HepG2 (cell line): ENCODE results near the gene SLC9A5. TPM values are rescaled to one million over a fixed set of nuclear protein-coding genes. Genes with fewer than 3 reads are reported as not detected.

Experiments used
- FIP1L1 ChIP-seq: fragments of 200-400 bp; formaldehyde crosslinking; IDR thresholded peaks from 2 replicates; pipeline ENCODE4 v1.6.1; 2018; ENCODE audit warnings: low read depth, mild to moderate bottlenecking, low read length, moderate library complexity, borderline replicate concordance; ENCODE audit not compliant: insufficient read depth
- HIC2 ChIP-seq: sonication (generic); formaldehyde crosslinking; IDR thresholded peaks from 2 replicates; pipeline ENCODE4 v1.9.0; 2022; ENCODE audit warnings: low read depth, missing genetic modification reagents
- HNRNPLL ChIP-seq: fragments of 200-400 bp; formaldehyde crosslinking; IDR thresholded peaks from 2 replicates; pipeline ENCODE4 v1.6.1; 2017; ENCODE audit warnings: mild to moderate bottlenecking, low read depth, low read length; ENCODE audit not compliant: poor library complexity, severe bottlenecking
- IRF9 ChIP-seq: sonication (generic); formaldehyde crosslinking; IDR thresholded peaks from 2 replicates; pipeline ENCODE4 v1.8.0; 2022; ENCODE audit warnings: missing genetic modification reagents, mild to moderate bottlenecking, borderline replicate concordance
- KDM2A ChIP-seq: sonication (generic); formaldehyde crosslinking; IDR thresholded peaks from 2 replicates; pipeline ENCODE4 v1.4.0; 2020; ENCODE audit warnings: low read depth, missing genetic modification reagents, borderline replicate concordance
- LCORL ChIP-seq, 2 experiments: fragments of 450-650 bp in 1 of 2; sonication (generic) in 1 of 2; formaldehyde crosslinking in 1 of 2; IDR thresholded peaks; 2 replicates each; pipeline versions ENCODE4 v1.5.0 to v1.6.1; 2017 to 2020; ENCODE audit warnings: antibody characterized with exemption in 1 of 2, missing genetic modification reagents in 1 of 2
- NFE2L1 ChIP-seq: sonication (generic); formaldehyde crosslinking; IDR thresholded peaks from 2 replicates; pipeline ENCODE4 v1.4.0; 2020; ENCODE audit warnings: missing genetic modification reagents, mild to moderate bottlenecking, borderline replicate concordance
- NFE2L2 ChIP-seq: fragments of 150-350 bp; IDR thresholded peaks from 2 replicates; pipeline ENCODE4 v1.6.1; 2014; ENCODE audit warnings: low read length
- PAWR ChIP-seq: sonication (generic); formaldehyde crosslinking; IDR thresholded peaks from 2 replicates; pipeline ENCODE4 v1.4.0; 2020; ENCODE audit warnings: missing genetic modification reagents, mild to moderate bottlenecking, borderline replicate concordance
- RFXAP ChIP-seq: sonication (generic); formaldehyde crosslinking; IDR thresholded peaks from 2 replicates; pipeline ENCODE4 v1.4.0; 2020; ENCODE audit warnings: missing genetic modification reagents, borderline replicate concordance
- SP1 ChIP-seq, 2 experiments: fragments of 450-650 bp in 1 of 2; sonication (generic) in 1 of 2; formaldehyde crosslinking in 1 of 2; IDR thresholded peaks; 2 replicates each; pipeline versions ENCODE4 v1.4.0 to v1.6.1; 2016 to 2020; ENCODE audit warnings: missing genetic modification reagents in 1 of 2
- TCF7 ChIP-seq: sonication (generic); IDR thresholded peaks from 2 replicates; pipeline ENCODE4 v1.6.1; 2016; ENCODE audit warnings: antibody characterized with exemption, low read depth
- THAP9 ChIP-seq: sonication (generic); formaldehyde crosslinking; IDR thresholded peaks from 2 replicates; pipeline ENCODE4; 2020; ENCODE audit warnings: missing genetic modification reagents, mild to moderate bottlenecking, borderline replicate concordance
- ZBTB39 ChIP-seq: sonication (generic); formaldehyde crosslinking; IDR thresholded peaks from 2 replicates; pipeline ENCODE4 v1.5.0; 2020; ENCODE audit warnings: missing genetic modification reagents
- ZBTB42 ChIP-seq: sonication (generic); formaldehyde crosslinking; IDR thresholded peaks from 2 replicates; pipeline ENCODE4 v1.5.0; 2020; ENCODE audit warnings: mild to moderate bottlenecking, missing genetic modification reagents
- ZFX ChIP-seq: sonication (generic); formaldehyde crosslinking; IDR thresholded peaks from 2 replicates; pipeline ENCODE4 v1.4.0; 2020; ENCODE audit warnings: mild to moderate bottlenecking, low read depth, missing genetic modification reagents, moderate library complexity
- ZNF546 ChIP-seq: sonication (generic); formaldehyde crosslinking; conservative IDR thresholded peaks from 2 replicates; pipeline ENCODE4 v1.8.1; 2023; ENCODE audit warnings: mild to moderate bottlenecking, missing genetic modification reagents
- ZNF766 ChIP-seq: sonication (generic); formaldehyde crosslinking; IDR thresholded peaks from 2 replicates; pipeline ENCODE4 v1.5.0; 2020; ENCODE audit warnings: missing genetic modification reagents, borderline replicate concordance
- ZSCAN21 ChIP-seq: sonication (generic); formaldehyde crosslinking; IDR thresholded peaks from 2 replicates; pipeline ENCODE4 v1.8.0; 2022; ENCODE audit warnings: mild to moderate bottlenecking, missing genetic modification reagents, moderate library complexity, borderline replicate concordance
- polyA plus RNA-seq, 8 experiments: library from polyadenylated mRNA; depleted of rRNA in 3 of 8; stranded (reverse) in 7 of 8; unstranded in 1 of 8; fragments of >200 nt; fragmentation: Illumina TruSeq in 4 of 8; extraction: Trizol in 4 of 8; gene quantifications; 2 replicates each; pipeline versions ENCODE4 v1.2.1 to v1.2.3, GENCODE V29; 2011 to 2016; ENCODE audit warnings: low read depth in 4 of 8, missing spikeins in 1 of 8, mixed read lengths in 1 of 8; ENCODE audit not compliant: insufficient read depth in 1 of 8
- total RNA-seq, 5 experiments: library from RNA; depleted of rRNA; stranded (reverse); fragments of >200 nt; fragmentation: Illumina TruSeq; extraction: Trizol; gene quantifications; 2 replicates each; pipeline ENCODE4 v1.2.3, GENCODE V29; 2016; ENCODE audit warnings: low read depth in 1 of 5

Gene SLC9A5
- total and polyA plus RNA-seq, 2 of the 13 experiments (the other 11 are each of a cell fraction or from before 2014, with no cell fraction given) = 0.58 to 1.4 TPM

- TF ChIP-seq ZBTB39 (CRISPR knock-in tag) (0 out of 2 replicates have a peak, but pooled peaks have one; percentile 54), LCORL (IDR thresholded peaks at IDR 0.05) (no peak), LCORL (CRISPR knock-in tag; IDR thresholded peaks at IDR 0.05) (0 out of 2 replicates have a peak, but pooled peaks have one; percentile 45), IRF9 (peak; percentile 47; the same call in 1 of the 2 replicates), THAP9 (CRISPR knock-in tag) (0 out of 2 replicates have a peak, but pooled peaks have one; percentile 25), RFXAP (peak; percentile 42; the same call in 1 of the 2 replicates), FIP1L1 (no peak), HIC2 (CRISPR knock-in tag) (peak; percentile 94), KDM2A (CRISPR knock-in tag) (peak; percentile 28), NFE2L1 (CRISPR knock-in tag) (0 out of 2 replicates have a peak, but pooled peaks have one; percentile 18), ZNF546 (CRISPR knock-in tag) (no peak), TCF7 (no peak), SP1 (IDR thresholded peaks at IDR 0.05) (no peak), SP1 (CRISPR knock-in tag; IDR thresholded peaks at IDR 0.05) (0 out of 2 replicates have a peak, but pooled peaks have one; percentile 29), ZBTB42 (CRISPR knock-in tag) (no peak), NFE2L2 (no peak), ZFX (CRISPR knock-in tag) (peak; percentile 59; the same call in 1 of the 2 replicates), ZNF766 (CRISPR knock-in tag) (0 out of 2 replicates have a peak, but pooled peaks have one; percentile 34), ZSCAN21 (CRISPR knock-in tag) (peak; percentile 41; the same call in 1 of the 2 replicates), PAWR (CRISPR knock-in tag) (no peak), HNRNPLL (peak; percentile 45)
Measured at GRCh38 chr16:67210069-67210937, 38.5 kb upstream of the SLC9A5 start (continued).
